ENCODE measurements around the gene ZNF358. TPM values are rescaled to one million over a fixed set of nuclear protein-coding genes. Genes with fewer than 3 reads are reported as not detected.

ZNF358 gene
- total and polyA plus RNA-seq, 5 donors: 101 to 143 (median 119) TPM

DNA sequence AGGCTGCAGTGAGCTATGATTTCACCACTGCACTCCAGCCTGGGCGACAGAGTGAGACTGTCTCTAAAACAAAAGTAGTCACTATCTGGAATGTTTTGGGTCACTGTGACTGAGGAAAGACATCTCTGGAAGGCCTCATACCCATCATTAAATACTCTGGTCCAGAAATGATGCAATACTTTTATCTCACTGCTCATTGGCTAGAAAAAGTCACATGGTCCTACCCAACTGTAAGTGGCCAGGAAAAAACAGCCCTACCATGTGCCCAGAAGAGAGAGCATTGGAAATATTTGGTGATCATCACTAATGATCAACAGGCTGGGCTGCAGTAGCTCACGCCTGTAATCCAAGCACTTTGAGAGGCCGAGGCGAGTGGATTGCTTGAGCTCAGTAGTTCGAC is 49.4 kb downstream of the ZNF358 start:
- H3K27me3 ChIP-seq (ENCODE audit: control insufficient read depth, insufficient read depth): no peaks in the 10 kb centered on the region
- intact Hi-C loops (cut with DNase I): loop anchor here in 2 of 4 donors (5.0 to 10.0 kb wide), 3 partner anchors 112 to 237 kb away; partner anchors contain the start of genes MCEMP1 (in 1 of the 2) and TRAPPC5 (in 1 of the 2)
- 71% methylated on average over 5 of the region's 5 CpGs for WGBS

More for the DNA sequence above, 49.4 kb downstream of the ZNF358 start:
- DNase-seq: no peak
- no peaks in the 10 kb centered on the region for H3K9me3 ChIP-seq (ENCODE audit: control insufficient read depth, low read length)
- H3K4me3 ChIP-seq (ENCODE audit: low read length): no peak overlapping the region
- H3K27ac ChIP-seq (ENCODE audit: low read length): no peak overlapping the region
- H3K4me1 ChIP-seq (ENCODE audit: control insufficient read depth, insufficient read depth, low read length): no peaks in the 10 kb centered on the region
- ATAC-seq: no peak

Other genes with a start within 250 kb of the ZNF358 start
- gene INSR, start 221.7 kb upstream of the ZNF358 start, total RNA-seq: 10 to 100 TPM; 48.2 to 58.6 (median 55.8) TPM
- 17.3 TPM for gene INSR, start 221.7 kb upstream of the ZNF358 start, polyA plus RNA-seq
- 10 to 100 TPM in 3 of 4 donors, 1 to 10 TPM in 1; 9.4 to 13.3 (median 11.8) TPM for gene ARHGEF18, start 167.2 kb upstream of the ZNF358 start, total RNA-seq
- 7.6 TPM for gene ARHGEF18, start 167.2 kb upstream of the ZNF358 start, polyA plus RNA-seq
- gene PEX11G, start 27.1 kb upstream of the ZNF358 start, total RNA-seq: 1 to 10 TPM; 1.5 to 2.5 (median 2.3) TPM
- 3.2 TPM for gene PEX11G, start 27.1 kb upstream of the ZNF358 start, polyA plus RNA-seq
- 10 to 100 TPM; 19.5 to 24.4 (median 21.8) TPM for gene MCOLN1, start 6.5 kb downstream of the ZNF358 start, total RNA-seq
- 20.7 TPM for gene MCOLN1, start 6.5 kb downstream of the ZNF358 start, polyA plus RNA-seq
- gene PNPLA6, start 19.6 kb downstream of the ZNF358 start, total RNA-seq: 10 to 100 TPM; 53.4 to 70.9 (median 65.4) TPM
- gene PNPLA6, start 19.6 kb downstream of the ZNF358 start, polyA plus RNA-seq: 33.5 TPM
- under 1 TPM; 0.20 to 0.71 (median 0.38) TPM for gene CAMSAP3, start 79.8 kb downstream of the ZNF358 start, total RNA-seq
- 0.29 TPM for gene CAMSAP3, start 79.8 kb downstream of the ZNF358 start, polyA plus RNA-seq
- 10 to 100 TPM; 18.9 to 27.3 (median 26.0) TPM for gene XAB2, start 113.4 kb downstream of the ZNF358 start, total RNA-seq
- 19.0 TPM for gene XAB2, start 113.4 kb downstream of the ZNF358 start, polyA plus RNA-seq
- gene PET100, start 113.7 kb downstream of the ZNF358 start, total RNA-seq: 100 to 1,000 TPM; 136 to 194 (median 167) TPM
- gene PET100, start 113.7 kb downstream of the ZNF358 start, polyA plus RNA-seq: 191 TPM
- not detected for gene PCP2, start 117.6 kb downstream of the ZNF358 start, total RNA-seq
- gene PCP2, start 117.6 kb downstream of the ZNF358 start, polyA plus RNA-seq: 0.34 TPM
- 10 to 100 TPM in 1 of 4 donors, 1 to 10 TPM in 3; 6.8 to 12.1 (median 9.2) TPM for gene STXBP2, start 121.0 kb downstream of the ZNF358 start, total RNA-seq
- gene STXBP2, start 121.0 kb downstream of the ZNF358 start, polyA plus RNA-seq: 5.0 TPM
- gene RETN, start 152.9 kb downstream of the ZNF358 start, total RNA-seq: 1 to 10 TPM in 1 of 4 donors, under 1 TPM in 2, not detected in 1; 0.49 to 1.7 (median 0.78) TPM
- 7.2 TPM for gene RETN, start 152.9 kb downstream of the ZNF358 start, polyA plus RNA-seq
- under 1 TPM; 0.17 to 0.85 (median 0.47) TPM for gene MCEMP1, start 161.0 kb downstream of the ZNF358 start, total RNA-seq
- 0.50 TPM for gene MCEMP1, start 161.0 kb downstream of the ZNF358 start, polyA plus RNA-seq
- 100 to 1,000 TPM in 1 of 4 donors, 10 to 100 TPM in 3; 94.8 to 121 (median 97.1) TPM for gene TRAPPC5, start 164.7 kb downstream of the ZNF358 start, total RNA-seq
- gene TRAPPC5, start 164.7 kb downstream of the ZNF358 start, polyA plus RNA-seq: 93.4 TPM
- gene FCER2, start 186.0 kb downstream of the ZNF358 start, total RNA-seq: not detected
- gene FCER2, start 186.0 kb downstream of the ZNF358 start, polyA plus RNA-seq: 0.09 TPM
- gene CLEC4G, start 216.0 kb downstream of the ZNF358 start, total RNA-seq: 1 to 10 TPM in 2 of 4 donors, under 1 TPM in 2; 0.54 to 1.6 (median 1.1) TPM
- gene CLEC4G, start 216.0 kb downstream of the ZNF358 start, polyA plus RNA-seq: 0.32 TPM
- gene CD209, start 231.4 kb downstream of the ZNF358 start, total RNA-seq: 10 to 100 TPM in 1 of 4 donors, 1 to 10 TPM in 3; 3.7 to 10.7 (median 9.1) TPM
- gene CD209, start 231.4 kb downstream of the ZNF358 start, polyA plus RNA-seq: 0.68 TPM
- not detected for gene CLEC4M, start 247.1 kb downstream of the ZNF358 start, total RNA-seq
- gene CLEC4M, start 247.1 kb downstream of the ZNF358 start, polyA plus RNA-seq: not detected

Data from right cardiac atrium (tissue), 5 donors.